Common myeloid progenitor, CD34-positive (primary cell): Measurements from ENCODE around the gene RASSF7.

ENCODE experiments used
- CTCF ChIA-PET: fragments of 350-600 bp; sonication (Branson Sonifier 250); formaldehyde crosslinking; loops from one replicate; lab custom pipeline; 2021; ENCODE audit warnings: antibody characterized with exemption; lab: Charles Lee
- POLR2A ChIA-PET: fragments of 350-600 bp; sonication (Branson Sonifier 250); formaldehyde crosslinking; loops from one replicate; lab custom pipeline; 2021; ENCODE audit warnings: antibody characterized with exemption; lab: Charles Lee
- DNase-seq, 3 donors: peaks; one replicate each; pipeline versions ENCODE4 v3.0.0 to v3.0.0-alpha.2; 2013
- H3K27ac ChIP-seq, 2 experiments: 1 replicate in 1 of 2; 2 replicates in 1 of 2; pipeline ENCODE4 v1.7.0; 2013; ENCODE audit warnings: inconsistent platforms in 2 of 2, low read length in 2 of 2, mild to moderate bottlenecking in 2 of 2, low read depth in 1 of 2, moderate library complexity in 1 of 2; ENCODE audit not compliant: severe bottlenecking in 2 of 2, insufficient read depth in 1 of 2, poor library complexity in 1 of 2
- H3K27me3 ChIP-seq, 5 experiments: replicated peaks in 2 of 5; 1 replicate in 3 of 5; 2 replicates in 2 of 5; pipeline versions ENCODE4 v1.6.1 to v1.7.0; 2013; ENCODE audit warnings: low read length in 4 of 5, mild to moderate bottlenecking in 2 of 5, moderate library complexity in 2 of 5, inconsistent platforms in 1 of 5; ENCODE audit not compliant: insufficient read depth in 5 of 5, control insufficient read depth in 4 of 5
- H3K36me3 ChIP-seq, 4 experiments: 1 replicate in 2 of 4; 2 replicates in 2 of 4; pipeline versions ENCODE4 v1.6.1 to v1.7.0; 2013; ENCODE audit warnings: low read length in 3 of 4, control low read depth in 1 of 4, mild to moderate bottlenecking in 1 of 4; ENCODE audit not compliant: control insufficient read depth in 4 of 4, insufficient read depth in 4 of 4
- H3K4me1 ChIP-seq, 4 experiments: 1 replicate in 3 of 4; 2 replicates in 1 of 4; pipeline versions ENCODE4 v1.6.1 to v1.7.1; 2013; ENCODE audit warnings: low read length in 3 of 4, mild to moderate bottlenecking in 3 of 4, control low read depth in 1 of 4, inconsistent platforms in 1 of 4, moderate library complexity in 1 of 4; ENCODE audit not compliant: control insufficient read depth in 4 of 4, insufficient read depth in 4 of 4; ENCODE audit errors: control extremely low read depth in 1 of 4
- H3K4me3 ChIP-seq, 7 experiments: 1 replicate in 4 of 7; 2 replicates in 3 of 7; pipeline versions ENCODE4 v1.5.1 to v1.7.0; 2013; ENCODE audit warnings: mild to moderate bottlenecking in 7 of 7, low read length in 6 of 7, moderate library complexity in 6 of 7, inconsistent platforms in 2 of 7, low read depth in 2 of 7, control low read depth in 1 of 7; ENCODE audit not compliant: insufficient read depth in 4 of 7, control insufficient read depth in 1 of 7; ENCODE audit errors: extremely low read depth in 1 of 7
- H3K9me3 ChIP-seq, 5 experiments: 1 replicate in 4 of 5; 2 replicates in 1 of 5; pipeline versions ENCODE4 v1.6.1 to v1.7.1; 2013; ENCODE audit warnings: low read length in 4 of 5, mild to moderate bottlenecking in 2 of 5, inconsistent platforms in 1 of 5, low read depth in 1 of 5, moderate library complexity in 1 of 5; ENCODE audit not compliant: control insufficient read depth in 4 of 5, insufficient read depth in 2 of 5; ENCODE audit errors: control extremely low read depth in 1 of 5
- WGBS: methylation state at CpG from one replicate; pipeline ENCODE4 v1.1.5; 2013; ENCODE audit not compliant: insufficient coverage; 5-methylcytosine and 5-hydroxymethylcytosine counted together

The RASSF7 gene

GRCh38 chr11:548700-549603 is 11.8 kb upstream of the RASSF7 start:
- DNase-seq = no peak
- peaks cover 0 to 5% (median 0%) of the 10 kb centered on the region in 4 experiments for H3K36me3 ChIP-seq
- no peaks in the 10 kb centered on the region for H3K4me1 ChIP-seq
- no peaks in the 10 kb centered on the region for H3K27me3 ChIP-seq
- ChIA-PET CTCF (no interaction called here), POLR2A (no interaction called here)
- WGBS = 97% methylated on average over 29 of the region's 32 CpGs
- no peaks in the 10 kb centered on the region for H3K9me3 ChIP-seq
- H3K4me3 ChIP-seq = no peak overlapping the region
- H3K27ac ChIP-seq = no peak overlapping the region

GRCh38 chr11:550021-550745 is 10.6 kb upstream of the RASSF7 start:
- H3K36me3 ChIP-seq = peaks cover 0 to 5% (median 0%) of the 10 kb centered on the region in 4 experiments
- ChIA-PET POLR2A (no interaction called here), CTCF (interaction anchor here (1.3 kb wide), 1 partner anchor 10 kb away, joined by 5 read pairs; no protein-coding TSS in a partner anchor)
- no peak overlapping the region for H3K27ac ChIP-seq
- no peak for DNase-seq
- H3K4me1 ChIP-seq = peaks cover 0 to 8% (median 4%) of the 10 kb centered on the region in 4 experiments
- no peak overlapping the region for H3K4me3 ChIP-seq
- H3K27me3 ChIP-seq = peaks cover 0 to 1% (median under 1%) of the 10 kb centered on the region in 5 experiments
- 99% methylated on average over 25 of the region's 25 CpGs for WGBS
- no peaks in the 10 kb centered on the region for H3K9me3 ChIP-seq

GRCh38 chr11:550746-551085 is 10.1 kb upstream of the RASSF7 start:
- Histone ChIP-seq H3K27me3 (peaks cover 0 to 7% (median 4%) of the 10 kb centered on the region in 5 experiments), H3K4me1 (peaks cover 0 to 13% (median 8%) of the 10 kb centered on the region in 4 experiments), H3K27ac (no peak overlapping the region), H3K36me3 (peaks cover 0 to 5% (median 0%) of the 10 kb centered on the region in 4 experiments), H3K9me3 (no peaks in the 10 kb centered on the region), H3K4me3 (no peak overlapping the region)
- CTCF ChIA-PET = interaction anchor here (1.3 kb wide), 1 partner anchor 9 kb away, joined by 5 read pairs; no protein-coding TSS in a partner anchor
- 100% methylated on average over 3 of the region's 5 CpGs for WGBS
- DNase-seq = no peak
- POLR2A ChIA-PET = no interaction called here

GRCh38 chr11:551131-551530 is 9.6 kb upstream of the RASSF7 start:
- peaks cover 0 to 17% (median 10%) of the 10 kb centered on the region in 4 experiments for H3K4me1 ChIP-seq
- DNase-seq = no peak
- no peaks in the 10 kb centered on the region for H3K9me3 ChIP-seq
- CTCF ChIA-PET = interaction anchor here (1.3 kb wide), 1 partner anchor 9 kb away, joined by 5 read pairs; no protein-coding TSS in a partner anchor
- no peak overlapping the region for H3K4me3 ChIP-seq
- H3K27me3 ChIP-seq = peaks cover 0 to 11% (median 4%) of the 10 kb centered on the region in 5 experiments
- POLR2A ChIA-PET = no interaction called here
- peaks cover 0 to 5% (median 0%) of the 10 kb centered on the region in 4 experiments for H3K36me3 ChIP-seq
- 90% methylated on average over 14 of the region's 16 CpGs for WGBS
- no peak overlapping the region for H3K27ac ChIP-seq

- POLR2A ChIA-PET = no interaction called here
- peaks cover 0 to 21% (median 12%) of the 10 kb centered on the region in 4 experiments for H3K4me1 ChIP-seq
- H3K9me3 ChIP-seq = no peaks in the 10 kb centered on the region
- H3K4me3 ChIP-seq = no peak overlapping the region
- 82% methylated on average over 9 of the region's 12 CpGs for WGBS
- peaks cover 0 to 15% (median 9%) of the 10 kb centered on the region in 5 experiments for H3K27me3 ChIP-seq
- no peak for DNase-seq
- H3K36me3 ChIP-seq = peaks cover 0 to 5% (median 0%) of the 10 kb centered on the region in 4 experiments
- no peak overlapping the region for H3K27ac ChIP-seq
- CTCF ChIA-PET = no interaction called here
Observed at GRCh38 chr11:551596-551995, 9.2 kb upstream of the RASSF7 start.

DNA sequence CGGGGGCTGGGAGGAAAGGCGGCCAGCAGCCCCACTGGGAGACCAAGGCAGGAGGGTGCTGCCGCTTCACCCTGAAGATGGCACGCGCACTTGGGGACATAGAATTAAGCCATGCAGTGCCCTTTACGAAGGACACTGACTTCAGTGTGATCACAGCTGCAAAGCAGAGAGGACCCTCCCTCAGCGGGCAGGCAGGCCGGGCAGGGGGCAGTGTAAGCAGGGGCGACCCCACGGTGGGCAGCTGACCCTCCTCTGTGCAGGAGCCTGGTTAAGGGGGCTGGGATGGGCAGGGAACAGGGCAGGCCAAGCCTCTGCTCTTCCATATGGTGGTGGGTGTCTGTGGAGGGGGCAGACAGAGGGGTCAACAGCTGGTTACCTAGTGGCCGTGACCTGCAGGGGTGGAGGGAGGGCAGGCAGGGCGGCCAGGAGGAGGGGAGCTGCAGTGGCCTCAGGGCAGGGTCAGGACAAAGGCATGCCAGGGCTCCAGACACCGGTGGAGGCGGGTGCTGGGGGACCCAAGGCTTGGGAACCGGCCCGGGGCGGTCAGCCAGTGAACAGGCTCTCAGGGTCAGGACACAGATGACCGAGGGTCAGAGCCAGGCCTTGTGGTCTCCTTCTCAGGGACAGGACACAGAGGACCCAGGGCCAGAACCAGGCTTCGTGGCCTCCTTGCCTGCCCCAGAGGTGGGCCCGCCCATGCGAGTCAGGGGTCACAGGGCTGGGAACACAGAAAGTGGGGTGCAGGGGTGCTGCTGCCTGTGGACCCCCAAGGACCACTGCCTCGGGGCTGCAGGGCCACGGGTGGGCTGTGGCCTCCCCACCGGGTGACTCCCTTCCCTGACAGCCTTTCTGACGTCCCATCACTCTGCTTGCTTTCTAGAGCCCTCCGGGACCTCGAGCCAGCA is 7.4 kb upstream of the RASSF7 start:
- Histone ChIP-seq H3K4me1 (peaks cover 0 to 21% (median 13%) of the 10 kb centered on the region in 4 experiments), H3K27me3 (peaks cover 0 to 33% (median 12%) of the 10 kb centered on the region in 5 experiments), H3K9me3 (no peaks in the 10 kb centered on the region), H3K36me3 (peaks cover 0 to 5% (median 0%) of the 10 kb centered on the region in 4 experiments), H3K27ac (no peak overlapping the region), H3K4me3 (no peak overlapping the region)
- WGBS = 95% methylated on average over 24 of the region's 27 CpGs
- POLR2A ChIA-PET = no interaction called here
- DNase-seq = no peak
- CTCF ChIA-PET = interaction anchor here (1.2 to 1.5 kb wide), 2 partner anchors 8 to 17 kb away, joined by 5 read pairs; no protein-coding TSS in a partner anchor
